Activated T-helper 17 cell treated with anti-CD3 and anti-CD28 coated beads, Interleukin-2, amount 50 U/mL, for 72 hours (primary cell): ENCODE measurements around the gene PPP1R3G. TPM values are rescaled to one million over a fixed set of nuclear protein-coding genes. Genes with fewer than 3 reads are reported as not detected.
A peak's percentile ranks its signal among the peaks of the same experiment; 100 is the strongest.

Experiments
- ATAC-seq: fragments of 150-1000 bp; cut with Tn5 transposase; replicated peaks from 2 replicates; pipeline ENCODE4 v1.10.0; 2021; ENCODE audit warnings: mild to moderate bottlenecking, moderate library complexity
- H3K27ac Mint-ChIP-seq: one replicate; pipeline ENCODE4 v1.8.0; 2022; ENCODE audit warnings: mixed read lengths
- H3K27me3 Mint-ChIP-seq: one replicate; pipeline ENCODE4 v1.8.0; 2022; ENCODE audit warnings: mixed read lengths
- H3K36me3 Mint-ChIP-seq: one replicate; pipeline ENCODE4 v1.8.0; 2022; ENCODE audit warnings: low read depth, mild to moderate bottlenecking, mixed read lengths
- H3K4me1 Mint-ChIP-seq: one replicate; pipeline ENCODE4 v1.8.0; 2022; ENCODE audit warnings: mixed read lengths
- H3K4me3 Mint-ChIP-seq: one replicate; pipeline ENCODE4 v1.8.0; 2022; ENCODE audit warnings: mild to moderate bottlenecking, mixed read lengths
- H3K9me3 Mint-ChIP-seq: one replicate; pipeline ENCODE4 v1.8.0; 2022; ENCODE audit warnings: mixed read lengths
- total RNA-seq, 2 donors: library from RNA; stranded (reverse); gene quantifications; one replicate each; pipeline ENCODE4 v1.2.3, GENCODE V29; 2022

Gene PPP1R3G
- total RNA-seq, 2 donors from 2014 or later: 0.05 TPM; not detected in 1

DNA sequence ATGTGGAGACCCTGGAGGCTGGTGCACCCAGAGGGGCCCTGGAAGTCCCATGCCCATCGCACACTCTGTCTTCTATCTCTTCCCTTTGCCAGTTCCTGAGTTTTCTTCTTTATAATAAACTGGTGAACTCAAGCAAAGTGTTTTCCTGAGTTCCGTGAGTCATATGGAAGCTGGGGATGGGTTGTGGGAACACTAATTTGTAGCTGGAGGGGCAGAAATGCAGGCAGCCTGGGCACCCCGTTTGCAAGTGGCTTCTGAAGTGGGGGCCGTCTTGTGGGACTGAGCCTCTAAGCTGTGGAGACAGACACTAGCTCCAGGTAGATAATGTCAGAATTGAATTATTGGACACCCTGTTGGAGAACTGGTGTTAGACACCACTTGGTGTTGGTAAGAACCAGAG is 3.2 kb upstream of the PPP1R3G start:
- no peaks in the 10 kb centered on the region for H3K4me1 Mint-ChIP-seq
- no peak for ATAC-seq
- no peak overlapping the region for H3K4me3 Mint-ChIP-seq
- H3K27ac Mint-ChIP-seq: no peak overlapping the region
- H3K27me3 Mint-ChIP-seq: peaks cover 35% of the 10 kb centered on the region
- H3K36me3 Mint-ChIP-seq: no peaks in the 10 kb centered on the region
- no peaks in the 10 kb centered on the region for H3K9me3 Mint-ChIP-seq

- Mint-ChIP-seq H3K9me3 (no peaks in the 10 kb centered on the region), H3K4me3 (no peak overlapping the region), H3K4me1 (no peaks in the 10 kb centered on the region), H3K27ac (no peak overlapping the region), H3K27me3 (peaks cover 38% of the 10 kb centered on the region), H3K36me3 (no peaks in the 10 kb centered on the region)
- ATAC-seq: no peak
These were observed 2.4 kb upstream of the PPP1R3G start for GRCh38 chr6:5082487-5083306.

GRCh38 chr6:5083307-5083583 is 1.9 kb upstream of the PPP1R3G start:
- Mint-ChIP-seq H3K4me3 (no peak overlapping the region), H3K27me3 (peaks cover 39% of the 10 kb centered on the region), H3K4me1 (no peaks in the 10 kb centered on the region)

DNA sequence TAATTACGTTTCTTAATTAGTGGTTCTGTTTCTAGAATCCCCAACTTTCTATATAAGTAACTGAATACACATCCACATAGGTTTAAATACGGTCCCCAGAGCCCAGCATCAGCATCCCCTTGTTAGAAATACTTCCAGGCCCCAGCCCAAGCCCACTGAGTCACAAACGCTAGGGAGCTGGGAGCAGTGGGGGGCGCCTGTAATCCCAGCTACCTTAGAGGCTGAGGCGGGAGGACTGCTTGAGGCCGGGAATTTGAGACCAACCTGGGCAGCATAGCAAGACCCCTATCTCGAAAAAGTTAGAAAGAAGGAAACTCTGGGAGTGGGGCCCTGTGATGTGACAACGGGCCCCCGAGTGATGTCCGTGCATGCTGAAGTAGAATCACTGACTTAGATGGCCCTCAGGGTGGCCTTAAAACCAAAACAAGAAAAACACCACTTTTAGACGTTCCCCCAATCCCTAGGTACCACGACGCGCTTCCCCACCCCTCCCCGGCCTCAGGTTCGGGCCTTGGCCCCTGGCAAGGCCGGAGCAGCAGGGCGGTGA is 1.3 kb upstream of the PPP1R3G start:
- no peak overlapping the region for H3K27ac Mint-ChIP-seq
- no peak overlapping the region for H3K4me3 Mint-ChIP-seq
- no peaks in the 10 kb centered on the region for H3K4me1 Mint-ChIP-seq
- no peaks in the 10 kb centered on the region for H3K36me3 Mint-ChIP-seq
- H3K9me3 Mint-ChIP-seq: no peaks in the 10 kb centered on the region
- H3K27me3 Mint-ChIP-seq: peaks cover 39% of the 10 kb centered on the region
- no peak for ATAC-seq

More at GRCh38 chr6:5083307-5083583, 1.9 kb upstream of the PPP1R3G start:
- Mint-ChIP-seq H3K27ac (no peak overlapping the region), H3K36me3 (no peaks in the 10 kb centered on the region), H3K9me3 (no peaks in the 10 kb centered on the region)
- ATAC-seq: no peak

DNA sequence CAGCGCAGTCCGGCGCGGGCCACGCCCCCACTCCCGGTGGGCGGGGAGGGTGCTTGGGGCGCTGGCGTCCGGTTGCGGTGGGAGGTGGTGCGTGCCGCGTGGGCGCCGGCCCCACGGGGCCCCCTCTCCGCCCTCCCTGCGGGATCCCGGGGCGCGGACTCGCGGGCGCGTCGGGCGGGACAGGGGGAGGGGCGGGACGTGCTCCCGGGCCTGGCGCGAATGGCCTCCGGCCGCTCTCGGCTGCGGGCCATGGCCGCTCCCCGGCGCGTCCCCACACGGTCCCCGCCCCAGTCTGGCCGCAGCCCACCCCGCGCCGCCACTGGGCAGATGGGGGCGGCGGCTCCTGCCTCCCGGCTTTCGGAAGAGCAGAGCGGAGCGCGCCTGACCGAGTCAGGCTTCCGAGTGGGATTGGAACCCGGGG is 771 bp upstream of the PPP1R3G start:
- peaks cover 37% of the 10 kb centered on the region for H3K27me3 Mint-ChIP-seq
- ATAC-seq: peak; percentile 29
- no peaks in the 10 kb centered on the region for H3K4me1 Mint-ChIP-seq
- H3K4me3 Mint-ChIP-seq: peak overlapping the region; percentile 29
- no peak overlapping the region for H3K27ac Mint-ChIP-seq
- H3K9me3 Mint-ChIP-seq: no peaks in the 10 kb centered on the region
- no peaks in the 10 kb centered on the region for H3K36me3 Mint-ChIP-seq

DNA sequence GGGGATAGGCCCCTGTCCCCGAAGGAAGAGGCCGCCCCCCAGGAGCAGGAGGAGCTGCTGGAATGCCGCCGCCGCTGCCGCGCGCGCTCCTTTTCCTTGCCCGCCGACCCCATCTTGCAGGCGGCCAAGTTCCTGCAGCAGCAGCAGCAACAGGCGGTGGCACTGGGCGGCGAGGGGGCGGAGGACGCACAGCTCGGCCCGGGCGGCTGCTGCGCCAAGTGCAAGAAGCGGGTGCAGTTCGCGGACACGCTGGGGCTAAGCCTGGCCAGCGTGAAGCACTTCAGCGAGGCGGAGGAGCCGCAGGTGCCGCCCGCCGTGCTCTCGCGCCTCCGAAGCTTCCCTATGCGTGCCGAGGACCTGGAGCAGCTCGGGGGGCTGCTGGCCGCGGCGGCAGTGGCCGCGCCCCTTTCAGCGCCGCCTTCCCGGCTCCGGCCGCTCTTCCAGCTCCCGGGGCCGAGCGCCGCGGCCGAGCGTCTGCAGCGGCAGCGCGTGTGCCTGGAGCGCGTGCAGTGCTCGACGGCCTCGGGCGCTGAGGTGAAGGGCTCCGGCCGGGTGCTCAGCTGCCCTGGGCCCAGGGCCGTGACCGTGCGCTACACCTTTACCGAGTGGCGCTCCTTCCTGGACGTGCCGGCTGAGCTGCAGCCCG is 630 bp downstream of the PPP1R3G start:
- Mint-ChIP-seq H3K27me3 (peaks cover 42% of the 10 kb centered on the region), H3K4me3 (no peak overlapping the region), H3K9me3 (no peaks in the 10 kb centered on the region), H3K36me3 (no peaks in the 10 kb centered on the region), H3K4me1 (no peaks in the 10 kb centered on the region), H3K27ac (no peak overlapping the region)
- no peak for ATAC-seq

DNA sequence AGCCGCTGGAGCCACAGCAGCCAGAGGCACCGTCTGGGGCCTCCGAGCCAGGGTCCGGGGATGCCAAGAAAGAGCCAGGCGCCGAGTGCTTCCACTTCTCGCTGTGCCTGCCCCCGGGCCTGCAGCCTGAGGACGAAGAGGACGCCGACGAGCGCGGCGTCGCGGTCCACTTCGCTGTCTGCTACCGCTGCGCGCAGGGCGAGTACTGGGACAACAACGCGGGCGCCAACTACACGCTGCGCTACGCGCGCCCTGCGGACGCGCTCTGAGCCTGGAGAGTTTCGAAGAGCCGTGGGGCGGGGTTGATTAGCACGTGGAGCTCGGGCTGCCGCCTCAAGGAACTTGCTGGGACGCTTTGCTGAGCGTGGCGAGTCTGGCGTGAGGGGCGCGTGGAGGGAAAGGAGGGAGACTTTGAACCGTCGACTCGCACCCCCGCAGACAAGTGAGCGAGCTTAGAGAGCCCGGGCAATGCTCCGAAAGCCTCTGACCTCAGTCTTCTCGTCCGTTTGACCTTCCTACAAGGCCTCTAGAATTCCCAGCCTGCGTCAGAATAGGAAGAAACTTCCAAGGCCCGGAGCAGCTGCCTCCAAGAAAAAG is 1.3 kb downstream of the PPP1R3G start:
- peaks cover 44% of the 10 kb centered on the region for H3K27me3 Mint-ChIP-seq
- H3K27ac Mint-ChIP-seq: no peak overlapping the region
- no peaks in the 10 kb centered on the region for H3K36me3 Mint-ChIP-seq
- no peaks in the 10 kb centered on the region for H3K9me3 Mint-ChIP-seq
- H3K4me1 Mint-ChIP-seq: peaks cover 2% of the 10 kb centered on the region
- H3K4me3 Mint-ChIP-seq: no peak overlapping the region
- ATAC-seq: no peak

DNA sequence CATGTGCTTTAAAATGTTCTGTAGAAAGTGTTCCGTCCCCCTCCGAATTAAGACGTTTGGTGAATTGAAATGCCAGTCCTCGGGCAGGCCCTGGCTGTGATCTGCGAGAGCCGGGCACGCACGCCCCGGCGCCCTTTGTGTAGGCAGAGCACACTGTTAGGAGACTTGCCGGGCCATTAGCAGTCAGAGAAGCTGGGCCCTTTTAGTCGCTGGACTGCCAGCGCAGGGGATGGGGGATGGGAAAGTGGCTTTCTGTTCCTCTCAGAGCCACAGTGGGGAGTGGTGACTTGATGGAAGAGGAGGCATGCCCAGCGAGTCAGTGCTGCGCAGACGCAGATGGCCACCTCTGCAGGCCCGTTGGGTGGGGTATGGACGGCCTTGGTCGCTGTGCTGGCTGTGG is 2.2 kb downstream of the PPP1R3G start:
- Mint-ChIP-seq H3K27me3 (peaks cover 46% of the 10 kb centered on the region), H3K27ac (no peak overlapping the region), H3K4me1 (peaks cover 6% of the 10 kb centered on the region), H3K4me3 (no peak overlapping the region), H3K9me3 (no peaks in the 10 kb centered on the region), H3K36me3 (no peaks in the 10 kb centered on the region)
- ATAC-seq: no peak

DNA sequence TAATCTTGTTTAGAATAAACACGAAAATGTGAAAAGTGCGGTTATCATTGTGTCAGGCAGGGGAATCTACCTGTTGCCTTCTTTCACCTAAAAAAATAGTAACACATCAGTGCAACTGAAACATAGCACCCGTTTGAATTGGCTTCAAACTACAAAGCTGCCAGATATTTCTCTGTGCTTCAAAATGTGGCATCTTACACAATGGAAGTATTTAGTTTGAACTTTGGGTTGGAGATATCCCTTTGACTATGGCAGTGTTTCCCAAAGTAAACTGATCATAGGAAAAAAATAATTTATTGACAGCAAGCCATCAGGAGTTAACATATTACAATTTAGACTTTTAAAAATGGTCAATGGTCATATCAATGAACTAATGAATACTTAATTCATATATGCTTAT is 3.6 kb downstream of the PPP1R3G start:
- Mint-ChIP-seq H3K27me3 (peaks cover 38% of the 10 kb centered on the region), H3K9me3 (no peaks in the 10 kb centered on the region)

DNA sequence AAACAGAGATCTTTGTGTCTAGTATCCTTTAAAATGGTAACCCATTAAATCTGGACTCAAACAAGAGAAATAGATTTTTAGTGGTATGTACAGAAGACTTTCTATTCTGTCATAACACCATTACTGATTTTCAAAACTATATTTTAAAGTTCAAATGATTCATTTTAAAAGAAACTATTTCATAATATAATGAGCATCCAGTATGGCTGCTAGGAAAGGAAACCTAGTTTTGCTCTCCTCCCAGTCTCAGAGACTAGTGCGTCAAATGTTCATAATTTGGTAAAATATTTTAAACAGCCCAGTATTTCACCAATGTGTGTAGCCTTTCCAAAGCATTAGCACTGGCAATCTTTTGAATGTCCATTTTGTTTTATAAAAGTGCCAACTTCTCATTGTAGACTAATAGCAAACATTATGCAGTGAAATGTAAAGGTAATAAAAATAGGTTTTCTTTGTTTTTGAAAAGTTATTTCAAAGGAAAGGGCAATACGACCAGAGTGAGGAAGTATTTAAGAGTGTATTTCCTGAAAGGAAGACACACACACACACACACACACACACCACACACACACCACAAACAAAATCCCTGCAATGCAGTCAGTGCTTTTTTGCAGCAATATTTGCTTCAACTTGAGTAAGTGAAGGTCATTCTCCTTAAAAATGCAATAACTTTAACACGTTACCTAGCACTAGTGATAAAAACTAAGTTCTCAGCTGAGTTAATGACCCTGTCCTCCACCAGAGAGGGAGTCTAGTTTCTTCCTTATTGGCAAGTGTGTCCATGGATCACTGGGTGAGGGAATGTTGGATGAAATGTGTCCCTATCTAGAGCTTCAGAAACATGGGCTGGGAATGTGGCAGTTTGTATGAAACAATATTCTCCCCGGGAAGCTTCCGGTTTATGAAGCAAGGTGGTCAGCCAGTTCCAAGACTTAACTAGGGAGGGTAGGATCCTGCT is 4.6 kb downstream of the PPP1R3G start:
- Mint-ChIP-seq H3K27me3 (peaks cover 38% of the 10 kb centered on the region), H3K36me3 (no peaks in the 10 kb centered on the region), H3K4me1 (peaks cover 6% of the 10 kb centered on the region), H3K4me3 (no peak overlapping the region), H3K27ac (no peak overlapping the region), H3K9me3 (no peaks in the 10 kb centered on the region)
- ATAC-seq: no peak

More for the DNA sequence above, 3.6 kb downstream of the PPP1R3G start:
- H3K4me3 Mint-ChIP-seq: no peak overlapping the region
- no peak overlapping the region for H3K27ac Mint-ChIP-seq
- ATAC-seq: no peak
- no peaks in the 10 kb centered on the region for H3K36me3 Mint-ChIP-seq
- H3K4me1 Mint-ChIP-seq: peaks cover 6% of the 10 kb centered on the region

DNA sequence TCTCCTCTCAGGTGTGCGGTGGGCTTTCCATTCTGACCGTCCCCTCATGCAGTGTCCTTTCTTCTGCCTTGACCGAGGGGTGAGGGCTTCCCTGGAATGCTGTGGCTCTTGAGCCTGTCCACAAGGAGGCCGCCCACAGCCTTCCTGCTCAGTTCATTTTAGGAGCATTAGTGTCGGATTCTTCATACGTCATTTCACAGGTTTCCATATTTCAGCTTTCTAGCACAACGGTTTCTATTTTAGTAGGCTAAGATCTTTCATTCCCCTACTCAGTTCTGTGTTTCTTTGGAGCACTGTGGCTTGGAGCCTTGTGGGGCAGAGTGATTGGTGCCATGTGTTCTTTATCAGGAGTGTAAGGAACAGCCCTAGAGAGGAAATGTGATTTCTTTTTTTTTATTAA is 5.5 kb downstream of the PPP1R3G start:
- ATAC-seq: peak; percentile 52
- no peaks in the 10 kb centered on the region for H3K9me3 Mint-ChIP-seq
- H3K27me3 Mint-ChIP-seq: peaks cover 38% of the 10 kb centered on the region
- H3K4me1 Mint-ChIP-seq: peaks cover 6% of the 10 kb centered on the region
- H3K4me3 Mint-ChIP-seq: no peak overlapping the region
- no peak overlapping the region for H3K27ac Mint-ChIP-seq
- H3K36me3 Mint-ChIP-seq: no peaks in the 10 kb centered on the region

DNA sequence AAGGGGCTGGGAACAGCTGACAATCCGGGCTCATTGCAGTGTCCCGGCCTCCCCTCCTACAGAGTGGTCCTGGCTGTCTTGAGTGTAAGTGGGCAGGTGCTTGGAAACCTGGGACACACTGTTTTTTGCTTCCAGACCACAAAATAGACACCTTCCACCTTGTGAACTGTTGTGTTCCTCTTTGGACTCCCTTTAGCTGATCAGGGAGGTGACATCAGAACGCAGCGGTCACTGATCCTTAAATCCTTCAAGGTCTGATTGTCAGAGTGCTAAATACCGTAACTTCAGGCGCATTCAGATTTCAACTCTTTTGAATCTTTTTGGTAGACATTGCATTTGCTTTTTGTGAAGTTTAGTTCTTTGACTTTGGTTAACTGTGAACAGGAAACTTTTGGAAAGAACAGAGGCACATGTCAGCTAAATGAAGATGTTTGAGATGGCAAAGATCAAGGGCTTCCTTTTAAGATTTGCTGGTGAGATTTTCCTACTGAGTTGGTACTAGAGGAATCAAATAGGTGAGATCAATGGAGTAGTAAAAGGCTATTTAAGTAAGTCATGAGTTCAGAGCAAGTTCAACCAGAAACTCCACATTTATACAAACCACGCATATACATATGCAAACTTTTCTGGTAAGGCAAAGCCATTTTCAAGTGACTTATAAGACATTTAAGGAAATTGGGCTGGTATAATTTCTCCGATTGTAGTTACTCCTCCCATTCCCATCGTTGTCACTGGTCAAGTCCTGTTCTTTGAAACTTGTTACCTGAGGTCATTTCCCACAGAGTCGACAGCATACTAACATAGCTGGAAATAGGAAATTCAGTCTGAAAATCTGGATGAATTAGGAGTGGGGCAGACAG is 6.3 kb downstream of the PPP1R3G start:
- peaks cover 6% of the 10 kb centered on the region for H3K4me1 Mint-ChIP-seq
- H3K9me3 Mint-ChIP-seq: no peaks in the 10 kb centered on the region
- H3K4me3 Mint-ChIP-seq: no peak overlapping the region
- no peak for ATAC-seq
- H3K36me3 Mint-ChIP-seq: no peaks in the 10 kb centered on the region
- peaks cover 36% of the 10 kb centered on the region for H3K27me3 Mint-ChIP-seq
- no peak overlapping the region for H3K27ac Mint-ChIP-seq

DNA sequence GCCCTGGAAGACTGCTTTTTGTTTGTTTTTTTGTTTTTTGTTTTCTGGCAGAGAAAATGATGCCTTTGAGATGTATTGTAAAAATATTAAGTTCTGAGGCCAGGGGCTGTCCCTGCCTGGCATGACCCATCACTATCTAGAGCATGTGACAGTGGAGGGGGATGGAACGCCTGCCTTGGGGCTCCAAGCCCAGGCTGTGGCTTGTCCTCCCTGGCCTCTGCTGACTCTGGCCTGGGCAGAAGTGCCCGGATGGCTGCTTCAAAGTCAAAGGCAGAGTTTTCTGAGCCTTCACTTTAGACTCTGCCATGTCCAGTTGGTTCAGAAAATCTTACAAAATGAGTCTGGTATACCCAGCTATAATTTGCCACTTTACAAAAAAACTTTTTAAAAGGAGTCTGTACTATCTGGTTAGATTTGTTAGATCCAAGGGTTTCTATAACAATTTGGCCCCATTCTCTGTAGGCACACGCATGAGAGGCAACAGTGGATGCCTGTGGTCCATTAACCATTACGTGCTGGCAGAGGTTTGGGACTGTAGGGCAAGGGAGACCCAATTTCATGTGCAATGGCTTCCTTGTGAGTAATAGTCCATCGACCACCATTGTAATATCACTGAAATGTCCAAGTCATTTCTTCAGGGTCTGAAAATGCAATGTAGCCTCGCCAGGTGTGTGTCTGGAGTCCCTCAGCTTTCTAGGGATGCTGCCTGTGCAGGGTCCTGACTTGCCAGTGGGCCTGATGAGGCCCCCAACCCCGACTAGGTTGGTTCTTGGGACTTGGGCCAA is 8.3 kb downstream of the PPP1R3G start:
- Mint-ChIP-seq H3K27me3 (peaks cover 26% of the 10 kb centered on the region), H3K4me1 (peaks cover 6% of the 10 kb centered on the region), H3K36me3 (no peaks in the 10 kb centered on the region), H3K27ac (no peak overlapping the region), H3K9me3 (no peaks in the 10 kb centered on the region), H3K4me3 (no peak overlapping the region)
- ATAC-seq: no peak
